HepG2 (cell line): ENCODE results near the gene PIM3. TPM values are rescaled to one million over a fixed set of nuclear protein-coding genes. Genes with fewer than 3 reads are reported as not detected.

Experiments used
- ATF6 ChIP-seq: sonication (generic); formaldehyde crosslinking; conservative IDR thresholded peaks from 2 replicates; pipeline ENCODE4 v1.4.0; 2020; ENCODE audit warnings: missing genetic modification reagents
- CENPT ChIP-seq: sonication (generic); formaldehyde crosslinking; IDR thresholded peaks from 2 replicates; pipeline ENCODE4 v1.8.0; 2022; ENCODE audit warnings: low read depth, mild to moderate bottlenecking, moderate library complexity, missing genetic modification reagents
- ERF ChIP-seq: IDR thresholded peaks from 2 replicates; pipeline ENCODE4 v1.6.1; 2018; ENCODE audit warnings: missing biosample characterization, missing genetic modification reagents
- GTF2F1 ChIP-seq: fragments of 150-350 bp; IDR thresholded peaks from 2 replicates; pipeline ENCODE4 v1.6.1; 2014; ENCODE audit warnings: low read length
- GZF1 ChIP-seq: sonication (generic); formaldehyde crosslinking; IDR thresholded peaks from 2 replicates; pipeline ENCODE4 v1.5.1; 2020; ENCODE audit warnings: mild to moderate bottlenecking, missing genetic modification reagents
- MAX ChIP-seq: IDR thresholded peaks from 2 replicates; pipeline ENCODE4 v1.6.1; 2012; ENCODE audit warnings: inconsistent platforms
- MED1 ChIP-seq: sonication (generic); formaldehyde crosslinking; IDR thresholded peaks from 2 replicates; pipeline ENCODE4 v1.4.0; 2020; ENCODE audit warnings: missing genetic modification reagents
- MIXL1 ChIP-seq: IDR thresholded peaks from 2 replicates; pipeline ENCODE4 v1.6.1; 2016
- SP1 ChIP-seq, 2 experiments: fragments of 450-650 bp in 1 of 2; sonication (generic) in 1 of 2; formaldehyde crosslinking in 1 of 2; IDR thresholded peaks; 2 replicates each; pipeline versions ENCODE4 v1.4.0 to v1.6.1; 2016 to 2020; ENCODE audit warnings: missing genetic modification reagents in 1 of 2
- ZGPAT ChIP-seq: IDR thresholded peaks from 2 replicates; pipeline ENCODE4 v1.6.1; 2016; ENCODE audit warnings: mild to moderate bottlenecking
- ZNF260 ChIP-seq: sonication (generic); formaldehyde crosslinking; IDR thresholded peaks from 2 replicates; pipeline ENCODE4 v1.4.0; 2020; ENCODE audit warnings: missing genetic modification reagents, low read depth, mild to moderate bottlenecking, borderline replicate concordance
- ZNF335 ChIP-seq: sonication (generic); formaldehyde crosslinking; IDR thresholded peaks from 2 replicates; pipeline ENCODE4 v1.4.0; 2020; ENCODE audit warnings: missing genetic modification reagents
- ZNF343 ChIP-seq: sonication (generic); formaldehyde crosslinking; IDR thresholded peaks from 2 replicates; pipeline ENCODE4 v1.4.0; 2020; ENCODE audit warnings: mild to moderate bottlenecking, missing genetic modification reagents
- ZNF446 ChIP-seq: sonication (generic); formaldehyde crosslinking; IDR thresholded peaks from 2 replicates; pipeline ENCODE4 v1.5.0; 2020; ENCODE audit warnings: mild to moderate bottlenecking, missing genetic modification reagents
- ZNF598 ChIP-seq: sonication (generic); formaldehyde crosslinking; IDR thresholded peaks from 2 replicates; pipeline ENCODE4 v1.5.1; 2020; ENCODE audit warnings: mild to moderate bottlenecking, missing genetic modification reagents, borderline replicate concordance
- polyA plus RNA-seq, 8 experiments: library from polyadenylated mRNA; depleted of rRNA in 3 of 8; stranded (reverse) in 7 of 8; unstranded in 1 of 8; fragments of >200 nt; fragmentation: Illumina TruSeq in 4 of 8; extraction: Trizol in 4 of 8; gene quantifications; 2 replicates each; pipeline versions ENCODE4 v1.2.1 to v1.2.3, GENCODE V29; 2011 to 2016; ENCODE audit warnings: low read depth in 4 of 8, missing spikeins in 1 of 8, mixed read lengths in 1 of 8; ENCODE audit not compliant: insufficient read depth in 1 of 8
- total RNA-seq, 5 experiments: library from RNA; depleted of rRNA; stranded (reverse); fragments of >200 nt; fragmentation: Illumina TruSeq; extraction: Trizol; gene quantifications; 2 replicates each; pipeline ENCODE4 v1.2.3, GENCODE V29; 2016; ENCODE audit warnings: low read depth in 1 of 5
- TF ChIP-seq, protein P1 (sequence below): sonication (generic); formaldehyde crosslinking; IDR thresholded peaks from 2 replicates; pipeline ENCODE4 v1.4.0; 2020; ENCODE audit warnings: missing genetic modification reagents, borderline replicate concordance
- TF ChIP-seq, protein P2 (sequence below): sonication (generic); formaldehyde crosslinking; IDR thresholded peaks from 2 replicates; pipeline ENCODE4 v1.9.0; 2022; ENCODE audit warnings: missing genetic modification reagents, mild to moderate bottlenecking, borderline replicate concordance

Gene PIM3
- total and polyA plus RNA-seq, 2 of the 13 experiments (the other 11 are each of a cell fraction or from before 2014, with no cell fraction given), result 21.6 to 31.2 TPM

- TF ChIP-seq, protein P1, sequence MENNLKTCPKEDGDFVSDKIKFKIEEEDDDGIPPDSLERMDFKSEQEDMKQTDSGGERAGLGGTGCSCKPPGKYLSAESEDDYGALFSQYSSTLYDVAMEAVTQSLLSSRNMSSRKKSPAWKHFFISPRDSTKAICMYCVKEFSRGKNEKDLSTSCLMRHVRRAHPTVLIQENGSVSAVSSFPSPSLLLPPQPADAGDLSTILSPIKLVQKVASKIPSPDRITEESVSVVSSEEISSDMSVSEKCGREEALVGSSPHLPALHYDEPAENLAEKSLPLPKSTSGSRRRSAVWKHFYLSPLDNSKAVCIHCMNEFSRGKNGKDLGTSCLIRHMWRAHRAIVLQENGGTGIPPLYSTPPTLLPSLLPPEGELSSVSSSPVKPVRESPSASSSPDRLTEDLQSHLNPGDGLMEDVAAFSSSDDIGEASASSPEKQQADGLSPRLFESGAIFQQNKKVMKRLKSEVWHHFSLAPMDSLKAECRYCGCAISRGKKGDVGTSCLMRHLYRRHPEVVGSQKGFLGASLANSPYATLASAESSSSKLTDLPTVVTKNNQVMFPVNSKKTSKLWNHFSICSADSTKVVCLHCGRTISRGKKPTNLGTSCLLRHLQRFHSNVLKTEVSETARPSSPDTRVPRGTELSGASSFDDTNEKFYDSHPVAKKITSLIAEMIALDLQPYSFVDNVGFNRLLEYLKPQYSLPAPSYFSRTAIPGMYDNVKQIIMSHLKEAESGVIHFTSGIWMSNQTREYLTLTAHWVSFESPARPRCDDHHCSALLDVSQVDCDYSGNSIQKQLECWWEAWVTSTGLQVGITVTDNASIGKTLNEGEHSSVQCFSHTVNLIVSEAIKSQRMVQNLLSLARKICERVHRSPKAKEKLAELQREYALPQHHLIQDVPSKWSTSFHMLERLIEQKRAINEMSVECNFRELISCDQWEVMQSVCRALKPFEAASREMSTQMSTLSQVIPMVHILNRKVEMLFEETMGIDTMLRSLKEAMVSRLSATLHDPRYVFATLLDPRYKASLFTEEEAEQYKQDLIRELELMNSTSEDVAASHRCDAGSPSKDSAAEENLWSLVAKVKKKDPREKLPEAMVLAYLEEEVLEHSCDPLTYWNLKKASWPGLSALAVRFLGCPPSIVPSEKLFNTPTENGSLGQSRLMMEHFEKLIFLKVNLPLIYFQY (CRISPR knock-in tag), result peak; percentile 57; the same call in 1 of the 2 replicates
- 0 out of 2 replicates have a peak, but pooled peaks have one; percentile 39 for TF ChIP-seq MED1 (CRISPR knock-in tag)
- peak; percentile 71; the same call in 1 of the 2 replicates for TF ChIP-seq ZNF335 (CRISPR knock-in tag)
- TF ChIP-seq GZF1 (CRISPR knock-in tag), result no peak
- no peak for TF ChIP-seq CENPT (CRISPR knock-in tag)
- peak; percentile 82 for TF ChIP-seq ERF (CRISPR knock-in tag)
- TF ChIP-seq GTF2F1, result no peak
- TF ChIP-seq, protein P2, sequence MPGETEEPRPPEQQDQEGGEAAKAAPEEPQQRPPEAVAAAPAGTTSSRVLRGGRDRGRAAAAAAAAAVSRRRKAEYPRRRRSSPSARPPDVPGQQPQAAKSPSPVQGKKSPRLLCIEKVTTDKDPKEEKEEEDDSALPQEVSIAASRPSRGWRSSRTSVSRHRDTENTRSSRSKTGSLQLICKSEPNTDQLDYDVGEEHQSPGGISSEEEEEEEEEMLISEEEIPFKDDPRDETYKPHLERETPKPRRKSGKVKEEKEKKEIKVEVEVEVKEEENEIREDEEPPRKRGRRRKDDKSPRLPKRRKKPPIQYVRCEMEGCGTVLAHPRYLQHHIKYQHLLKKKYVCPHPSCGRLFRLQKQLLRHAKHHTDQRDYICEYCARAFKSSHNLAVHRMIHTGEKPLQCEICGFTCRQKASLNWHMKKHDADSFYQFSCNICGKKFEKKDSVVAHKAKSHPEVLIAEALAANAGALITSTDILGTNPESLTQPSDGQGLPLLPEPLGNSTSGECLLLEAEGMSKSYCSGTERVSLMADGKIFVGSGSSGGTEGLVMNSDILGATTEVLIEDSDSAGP (CRISPR knock-in tag), result peak; percentile 50; the same call in 1 of the 2 replicates
- peak; percentile 27; the same call in 1 of the 2 replicates for TF ChIP-seq MAX
- no peak for TF ChIP-seq ZNF260 (CRISPR knock-in tag)
- TF ChIP-seq ZGPAT (CRISPR knock-in tag), result peak; percentile 62; the same call in 1 of the 2 replicates
- peak; percentile 89 for TF ChIP-seq MIXL1 (CRISPR knock-in tag)
- TF ChIP-seq ZNF446 (CRISPR knock-in tag), result no peak
- no peak for TF ChIP-seq ZNF343 (CRISPR knock-in tag)
- no peak for TF ChIP-seq SP1 (IDR thresholded peaks at IDR 0.05)
- TF ChIP-seq SP1 (CRISPR knock-in tag; IDR thresholded peaks at IDR 0.05), result peak; percentile 42; the same call in 1 of the 2 replicates
- TF ChIP-seq ATF6 (CRISPR knock-in tag), result no peak
- 0 out of 2 replicates have a peak, but pooled peaks have one; percentile 21 for TF ChIP-seq ZNF598 (CRISPR knock-in tag)
Measured at GRCh38 chr22:49930596-49931412, 29.8 kb upstream of the PIM3 start (continued).
